Measurements from ENCODE around the gene FAM156B.
"Not testable (repeated sequence)": the region's sequence is repeated elsewhere in the genome, so short reads cannot be mapped to it uniquely, and the experiment has no call there.

DNA sequence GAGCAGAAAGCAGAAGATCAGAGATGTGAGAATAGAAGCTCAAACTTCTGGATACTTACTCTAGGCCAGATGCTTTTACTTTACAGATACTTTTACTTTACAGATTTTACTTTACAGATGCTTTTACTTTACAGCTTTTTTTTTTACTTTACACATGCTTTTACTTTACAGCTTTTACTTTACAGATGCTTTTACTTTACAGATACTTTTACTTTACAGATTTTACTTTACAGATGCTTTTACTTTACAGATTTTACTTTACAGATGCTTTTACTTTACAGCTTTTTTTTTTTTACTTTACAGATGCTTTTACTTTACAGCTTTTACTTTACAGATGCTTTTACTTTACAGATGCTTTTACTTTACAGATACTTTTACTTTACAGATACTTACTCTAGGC is 23.3 kb upstream of the FAM156B start:
- TF ChIP-seq, protein P1, sequence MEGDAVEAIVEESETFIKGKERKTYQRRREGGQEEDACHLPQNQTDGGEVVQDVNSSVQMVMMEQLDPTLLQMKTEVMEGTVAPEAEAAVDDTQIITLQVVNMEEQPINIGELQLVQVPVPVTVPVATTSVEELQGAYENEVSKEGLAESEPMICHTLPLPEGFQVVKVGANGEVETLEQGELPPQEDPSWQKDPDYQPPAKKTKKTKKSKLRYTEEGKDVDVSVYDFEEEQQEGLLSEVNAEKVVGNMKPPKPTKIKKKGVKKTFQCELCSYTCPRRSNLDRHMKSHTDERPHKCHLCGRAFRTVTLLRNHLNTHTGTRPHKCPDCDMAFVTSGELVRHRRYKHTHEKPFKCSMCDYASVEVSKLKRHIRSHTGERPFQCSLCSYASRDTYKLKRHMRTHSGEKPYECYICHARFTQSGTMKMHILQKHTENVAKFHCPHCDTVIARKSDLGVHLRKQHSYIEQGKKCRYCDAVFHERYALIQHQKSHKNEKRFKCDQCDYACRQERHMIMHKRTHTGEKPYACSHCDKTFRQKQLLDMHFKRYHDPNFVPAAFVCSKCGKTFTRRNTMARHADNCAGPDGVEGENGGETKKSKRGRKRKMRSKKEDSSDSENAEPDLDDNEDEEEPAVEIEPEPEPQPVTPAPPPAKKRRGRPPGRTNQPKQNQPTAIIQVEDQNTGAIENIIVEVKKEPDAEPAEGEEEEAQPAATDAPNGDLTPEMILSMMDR (IDR thresholded peaks at IDR 0.05; ENCODE audit: low read depth, low read length) = not testable (repeated sequence)
- TF ChIP-seq EZH2phosphoT487 (IDR thresholded peaks at IDR 0.05; ENCODE audit: low read depth) = not testable (repeated sequence)

Measured in OCI-LY3 (cell line).